ENCODE measurements around the gene ROR1. TPM values are rescaled to one million over a fixed set of nuclear protein-coding genes. Genes with fewer than 3 reads are reported as not detected.

ROR1 gene
- total and polyA plus RNA-seq, 2 of the 13 experiments (the other 11 are each of a cell fraction or from before 2014, with no cell fraction given): 0.58 to 2.3 TPM

- no peak overlapping the region for H2AFZ ChIP-seq (ENCODE audit: low read length)
- WGBS (ENCODE audit: low lambda C conversion rate): 46% methylated on average over 6 of the region's 6 CpGs
- FAIRE-seq (no peak), ATAC-seq (no peak), DNase-seq (ENCODE audit: low spot score) (no peak)
- H3K4me3 ChIP-seq (replicated peaks in 1 of 3; ENCODE audit: insufficient read depth in 1 of 3, low read depth in 2 of 3, low read length in 3 of 3): no peak overlapping the region
- CTCF ChIA-PET (ENCODE audit: low intra/inter-chr PET ratio, low total read pairs): no interaction called here
- H4K20me1 ChIP-seq (ENCODE audit: insufficient read depth, low read length): no peaks in the 10 kb centered on the region
- H3K79me2 ChIP-seq (ENCODE audit: insufficient read depth, low read length): no peaks in the 10 kb centered on the region
- in situ Hi-C loops (cut with HindIII; ENCODE audit: extremely low pct_ligation_motif_present, low pct_unique_long_range_greater_than_20kb) (no loop called here), intact Hi-C loops (cut with micrococcal nuclease; ENCODE audit: unreplicated experiment) (no loop called here)
- TF ChIP-seq TP53 (CRISPR knock-in tag; conservative IDR thresholded peaks at IDR 0.05) (no peak), SRY (CRISPR knock-in tag; IDR thresholded peaks at IDR 0.05) (no peak), GATA4 (IDR thresholded peaks at IDR 0.05; ENCODE audit: borderline replicate concordance, low read depth) (no peak), HES4 (CRISPR knock-in tag; IDR thresholded peaks at IDR 0.05; ENCODE audit: borderline replicate concordance) (no peak), RNF2 (conservative IDR thresholded peaks at IDR 0.05; ENCODE audit: low read depth) (no peak), IKZF4 (CRISPR knock-in tag; IDR thresholded peaks at IDR 0.05; ENCODE audit: borderline replicate concordance, low read depth, not compliant biosample characterization) (no peak), WIZ (CRISPR knock-in tag; IDR thresholded peaks at IDR 0.05) (no peak), KLF11 (CRISPR knock-in tag; IDR thresholded peaks at IDR 0.05) (no peak), ZNF720 (CRISPR knock-in tag; IDR thresholded peaks at IDR 0.05) (no peak), ZNF20 (CRISPR knock-in tag; IDR thresholded peaks at IDR 0.05) (no peak), ISL2 (CRISPR knock-in tag; IDR thresholded peaks at IDR 0.05) (no peak), RFXAP (CRISPR knock-in tag; IDR thresholded peaks at IDR 0.05; ENCODE audit: borderline replicate concordance) (no peak), HDAC1 (CRISPR knock-in tag; IDR thresholded peaks at IDR 0.05) (no peak), ZNF362 (CRISPR knock-in tag; IDR thresholded peaks at IDR 0.05; ENCODE audit: borderline replicate concordance) (no peak)
- TF ChIP-seq, protein P1, sequence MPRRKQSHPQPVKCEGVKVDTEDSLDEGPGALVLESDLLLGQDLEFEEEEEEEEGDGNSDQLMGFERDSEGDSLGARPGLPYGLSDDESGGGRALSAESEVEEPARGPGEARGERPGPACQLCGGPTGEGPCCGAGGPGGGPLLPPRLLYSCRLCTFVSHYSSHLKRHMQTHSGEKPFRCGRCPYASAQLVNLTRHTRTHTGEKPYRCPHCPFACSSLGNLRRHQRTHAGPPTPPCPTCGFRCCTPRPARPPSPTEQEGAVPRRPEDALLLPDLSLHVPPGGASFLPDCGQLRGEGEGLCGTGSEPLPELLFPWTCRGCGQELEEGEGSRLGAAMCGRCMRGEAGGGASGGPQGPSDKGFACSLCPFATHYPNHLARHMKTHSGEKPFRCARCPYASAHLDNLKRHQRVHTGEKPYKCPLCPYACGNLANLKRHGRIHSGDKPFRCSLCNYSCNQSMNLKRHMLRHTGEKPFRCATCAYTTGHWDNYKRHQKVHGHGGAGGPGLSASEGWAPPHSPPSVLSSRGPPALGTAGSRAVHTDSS (CRISPR knock-in tag; conservative IDR thresholded peaks at IDR 0.05): no peak
- TF ChIP-seq, protein P2, sequence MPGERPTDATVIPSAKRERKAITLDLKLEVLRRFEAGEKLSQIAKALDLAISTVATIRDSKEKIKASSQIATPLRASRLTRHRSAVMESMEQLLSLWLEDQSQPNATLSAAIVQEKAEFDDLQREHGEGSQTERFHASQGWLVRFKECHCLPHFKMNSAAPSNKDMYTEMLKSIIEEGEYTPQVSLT (CRISPR knock-in tag; IDR thresholded peaks at IDR 0.05; ENCODE audit: borderline replicate concordance, low read depth): no peak
- TF ChIP-seq, protein P3, sequence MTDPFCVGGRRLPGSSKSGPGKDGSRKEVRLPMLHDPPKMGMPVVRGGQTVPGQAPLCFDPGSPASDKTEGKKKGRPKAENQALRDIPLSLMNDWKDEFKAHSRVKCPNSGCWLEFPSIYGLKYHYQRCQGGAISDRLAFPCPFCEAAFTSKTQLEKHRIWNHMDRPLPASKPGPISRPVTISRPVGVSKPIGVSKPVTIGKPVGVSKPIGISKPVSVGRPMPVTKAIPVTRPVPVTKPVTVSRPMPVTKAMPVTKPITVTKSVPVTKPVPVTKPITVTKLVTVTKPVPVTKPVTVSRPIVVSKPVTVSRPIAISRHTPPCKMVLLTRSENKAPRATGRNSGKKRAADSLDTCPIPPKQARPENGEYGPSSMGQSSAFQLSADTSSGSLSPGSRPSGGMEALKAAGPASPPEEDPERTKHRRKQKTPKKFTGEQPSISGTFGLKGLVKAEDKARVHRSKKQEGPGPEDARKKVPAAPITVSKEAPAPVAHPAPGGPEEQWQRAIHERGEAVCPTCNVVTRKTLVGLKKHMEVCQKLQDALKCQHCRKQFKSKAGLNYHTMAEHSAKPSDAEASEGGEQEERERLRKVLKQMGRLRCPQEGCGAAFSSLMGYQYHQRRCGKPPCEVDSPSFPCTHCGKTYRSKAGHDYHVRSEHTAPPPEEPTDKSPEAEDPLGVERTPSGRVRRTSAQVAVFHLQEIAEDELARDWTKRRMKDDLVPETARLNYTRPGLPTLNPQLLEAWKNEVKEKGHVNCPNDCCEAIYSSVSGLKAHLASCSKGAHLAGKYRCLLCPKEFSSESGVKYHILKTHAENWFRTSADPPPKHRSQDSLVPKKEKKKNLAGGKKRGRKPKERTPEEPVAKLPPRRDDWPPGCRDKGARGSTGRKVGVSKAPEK (CRISPR knock-in tag; IDR thresholded peaks at IDR 0.05; ENCODE audit: borderline replicate concordance): no peak
- POLR2A ChIA-PET: no interaction called here
- no peaks in the 10 kb centered on the region for H3K27me3 ChIP-seq (ENCODE audit: control insufficient read depth in 1 of 2, insufficient read depth in 2 of 2, low read length in 2 of 2)
- H3K4me2 ChIP-seq (ENCODE audit: low read depth, low read length): no peak overlapping the region
- no peaks in the 10 kb centered on the region for H3K36me3 ChIP-seq (replicated peaks in 1 of 2; ENCODE audit: control insufficient read depth in 1 of 2, insufficient read depth in 2 of 2, low read length in 2 of 2)
- H3K9ac ChIP-seq (ENCODE audit: insufficient read depth, low read depth, low read length): no peak overlapping the region
- H3K4me1 ChIP-seq (ENCODE audit: insufficient read depth, low read length): no peaks in the 10 kb centered on the region
- no peak overlapping the region for H3K27ac ChIP-seq (ENCODE audit: extremely low read length, insufficient read depth, low read length)
- H3K9me3 ChIP-seq (ENCODE audit: low read length): no peaks in the 10 kb centered on the region
- no TSS peak for BruUV-seq (replicated peaks)
These were observed 201.1 kb downstream of the ROR1 start for GRCh38 chr1:63974966-63975365.

All from HepG2 (cell line).